K562 (cell line): Measurements from ENCODE around the gene PRKRIP1. TPM values are rescaled to one million over a fixed set of nuclear protein-coding genes. Genes with fewer than 3 reads are reported as not detected.
A peak's percentile ranks its signal among the peaks of the same experiment; 100 is the strongest.

Experiments used
- ATAC-seq: fragments of 200-7000 bp; cut with Tn5 transposase; 3 replicates; pipeline ENCODE4 v1.9.1; 2020; ENCODE audit warnings: moderate library complexity
- BruUV-seq: library from RNA; stranded (reverse); fragments of 400-500 nt; replicated peaks from 2 replicates; lab custom pipeline; 2021; lab: Mats Ljungman, UMichigan
- CTCF ChIA-PET: fragments of 300-600 bp; formaldehyde crosslinking; extraction: SDS; loops from one replicate; lab custom pipeline; 2021; ENCODE audit warnings: low intra/inter-chr PET ratio; lab: Yijun Ruan, JAX
- POLR2A ChIA-PET: fragments of 300-600, 350-650 bp; sonication (Branson Sonifier 250); formaldehyde crosslinking; extraction: SDS; loops from one replicate; lab custom pipeline; 2021; ENCODE audit warnings: antibody characterized with exemption, inconsistent platforms; lab: Yijun Ruan, JAX
- DNase-seq, 4 experiments: peaks; one replicate each; pipeline versions ENCODE4 v3.0.0 to v3.0.0-alpha.2; 2011 to 2018; ENCODE audit warnings: low spot score in 3 of 4, mixed read lengths in 3 of 4; ENCODE audit errors: extremely low read depth in 1 of 4
- FAIRE-seq: peaks from 2 replicates; lab custom pipeline; 2011; peaks lifted over from hg19 to GRCh38; lab: Jason Lieb, UNC
- H2AFZ ChIP-seq: 2 replicates; pipeline ENCODE4 v1.6.0; 2011; ENCODE audit warnings: low read depth, low read length, control low read depth, inconsistent platforms
- H3K27ac ChIP-seq: fragments of 200-600 bp; 3 replicates; pipeline ENCODE4 v1.8.0; 2011; ENCODE audit warnings: low read depth, mild to moderate bottlenecking, control low read depth, inconsistent platforms, low read length, moderate library complexity, mixed read lengths; ENCODE audit errors: extremely low read depth
- H3K27me3 ChIP-seq, 2 experiments: fragments of 300-600 bp in 1 of 2; 2 replicates in 1 of 2; 3 replicates in 1 of 2; pipeline versions ENCODE4 v1.6.0 to v1.8.0; 2011; ENCODE audit warnings: inconsistent platforms in 2 of 2, low read length in 2 of 2, mild to moderate bottlenecking in 1 of 2, mixed read lengths in 1 of 2, moderate library complexity in 1 of 2; ENCODE audit not compliant: control insufficient read depth in 2 of 2, insufficient read depth in 2 of 2
- H3K36me3 ChIP-seq: fragments of 300-600 bp; 3 replicates; pipeline ENCODE4 v1.8.0; 2011; ENCODE audit warnings: mild to moderate bottlenecking, low read length, inconsistent platforms; ENCODE audit not compliant: control insufficient read depth, insufficient read depth
- H3K4me1 ChIP-seq, 2 experiments: fragments of 200-600 bp in 1 of 2; replicated peaks in 1 of 2; 2 replicates in 1 of 2; 3 replicates in 1 of 2; pipeline versions ENCODE4 v1.5.1 to v1.8.0; 2011; ENCODE audit warnings: inconsistent platforms in 2 of 2, low read length in 2 of 2, mild to moderate bottlenecking in 1 of 2, mixed read lengths in 1 of 2, moderate library complexity in 1 of 2; ENCODE audit not compliant: control insufficient read depth in 2 of 2, insufficient read depth in 2 of 2
- H3K4me2 ChIP-seq: 2 replicates; pipeline ENCODE4 v1.6.1; 2011; ENCODE audit warnings: low read length, control low read depth, inconsistent platforms, mixed read lengths; ENCODE audit not compliant: insufficient read depth
- H3K4me3 ChIP-seq: fragments of 200-600 bp; sonication (generic), shearing (Covaris generic); 2 replicates; pipeline ENCODE4 v1.5.1; 2016; ENCODE audit warnings: control low read depth, inconsistent platforms
- H3K79me2 ChIP-seq: fragments of 200-600 bp; 3 replicates; pipeline ENCODE4 v1.8.0; 2011; ENCODE audit warnings: low read length, inconsistent platforms; ENCODE audit not compliant: control insufficient read depth, insufficient read depth
- H3K9ac ChIP-seq, 2 experiments: 2 replicates each; pipeline versions ENCODE4 v1.6.0 to v1.6.1; 2011; ENCODE audit warnings: low read depth in 2 of 2, low read length in 2 of 2, control low read depth in 1 of 2, inconsistent platforms in 1 of 2, mild to moderate bottlenecking in 1 of 2, mixed read lengths in 1 of 2; ENCODE audit not compliant: insufficient read depth in 1 of 2
- H3K9me1 ChIP-seq: one replicate; pipeline ENCODE4 v1.6.0; 2011; ENCODE audit warnings: inconsistent platforms, mild to moderate bottlenecking, low read length, moderate library complexity; ENCODE audit not compliant: control insufficient read depth, insufficient read depth
- H3K9me3 ChIP-seq: replicated peaks from 2 replicates; pipeline ENCODE4 v1.5.1; 2011; ENCODE audit warnings: low read depth, low read length, inconsistent platforms; ENCODE audit not compliant: control insufficient read depth, insufficient read depth
- H4K20me1 ChIP-seq: replicated peaks from 2 replicates; pipeline ENCODE4 v1.6.1; 2011; ENCODE audit warnings: low read length, inconsistent platforms, mixed read lengths; ENCODE audit not compliant: control insufficient read depth, insufficient read depth
- AFF1 ChIP-seq, 2 experiments: fragments of 450-650 bp; IDR thresholded peaks; 2 replicates each; pipeline ENCODE4 v1.6.1; 2018; ENCODE audit warnings: mild to moderate bottlenecking in 2 of 2, low read depth in 1 of 2; ENCODE audit not compliant: partially characterized antibody in 2 of 2
- EGR1 ChIP-seq: fragments of 450-650 bp; conservative IDR thresholded peaks from 2 replicates; pipeline ENCODE4 v1.6.1; 2017; ENCODE audit warnings: mild to moderate bottlenecking
- FOSL1 ChIP-seq: fragments of 200-800 bp; sonication (Bioruptor generic); conservative IDR thresholded peaks from 2 replicates; pipeline ENCODE4 v1.6.1; 2016; ENCODE audit warnings: missing genetic modification characterization, missing compliant biosample characterization
- ZNF121 ChIP-seq: sonication (generic); formaldehyde crosslinking; conservative IDR thresholded peaks from 2 replicates; pipeline ENCODE4 v1.8.0; 2022; ENCODE audit warnings: missing genetic modification reagents
- WGBS: fragments of 100-300 bp; shearing (Covaris generic); methylation state at CpG from one replicate; pipeline ENCODE4 v1.1.6; 2016; ENCODE audit warnings: low coverage, mixed read lengths; ENCODE audit not compliant: insufficient coverage; ENCODE audit errors: missing lambda C conversion rate; 5-methylcytosine and 5-hydroxymethylcytosine counted together
- in situ Hi-C: fragments of 300-500 bp; cut with MboI; formaldehyde crosslinking; loops from 4 replicates; pipeline ENCODE4 v1.15.0; 2018; ENCODE audit warnings: inconsistent platforms, mixed read lengths
- intact Hi-C: fragments of 100-400 bp; cut with micrococcal nuclease; formaldehyde crosslinking; loops from 2 replicates; pipeline ENCODE4 v1.14.2; 2022
- polyA plus RNA-seq, 8 experiments: library from polyadenylated mRNA; depleted of rRNA in 4 of 8; stranded (reverse) in 5 of 8; unstranded in 3 of 8; fragments of >200 nt; fragmentation: Nextera tagmentation in 2 of 8; fragmentation: Illumina TruSeq in 1 of 8; extraction: Ambion mirVana in 2 of 8; extraction: Trizol in 1 of 8; gene quantifications; 2 replicates each; pipeline versions ENCODE4 v1.2.1 to v1.2.3, GENCODE V29; 2011 to 2014; ENCODE audit warnings: inconsistent platforms in 1 of 8, missing spikeins in 1 of 8
- total RNA-seq, 7 experiments: library from RNA; depleted of rRNA in 6 of 7; stranded (reverse); fragments of >200 nt in 6 of 7; fragmentation: Illumina TruSeq in 2 of 7; extraction: Trizol in 2 of 7; gene quantifications; 2 replicates each; pipeline versions ENCODE4 v1.2.1 to v1.2.3, GENCODE V29; 2011 to 2021; ENCODE audit warnings: low replicate concordance in 1 of 7
- TF ChIP-seq, protein P1 (sequence below), 2 experiments: fragments of 450-650 bp in 1 of 2; sonication (generic) in 1 of 2; formaldehyde crosslinking in 1 of 2; IDR thresholded peaks in 1 of 2; conservative IDR thresholded peaks in 1 of 2; 2 replicates each; pipeline versions ENCODE4 v1.6.1 to v1.8.1; 2016 to 2023; ENCODE audit warnings: mild to moderate bottlenecking in 2 of 2, moderate library complexity in 2 of 2, inconsistent platforms in 1 of 2, missing genetic modification reagents in 1 of 2

The PRKRIP1 gene
- total and polyA plus RNA-seq, 9 of the 15 experiments (the other 6 are each of a cell fraction or from before 2014, with no cell fraction given), result 14.9 to 52.1 (median 19.8) TPM

DNA sequence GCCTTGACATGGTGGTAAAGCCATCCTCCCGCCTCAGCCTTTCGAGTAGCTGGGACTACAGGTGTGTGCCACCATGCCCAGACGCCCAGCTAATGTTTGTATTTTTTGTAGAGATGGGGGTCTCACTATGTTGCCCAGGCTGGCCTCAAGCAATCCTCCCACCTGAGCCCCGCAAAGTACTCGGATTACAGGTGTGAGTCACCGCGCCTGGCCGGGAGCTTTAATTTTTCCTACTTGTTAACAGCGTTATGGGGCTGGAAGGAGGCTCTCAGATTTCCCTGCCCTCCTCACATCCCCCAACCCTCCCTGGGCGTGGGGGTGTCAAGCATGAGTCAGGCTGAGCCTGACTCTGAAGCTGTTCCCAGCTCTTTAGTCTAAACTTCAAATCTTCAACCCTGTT, 60.2 kb downstream of the PRKRIP1 start:
- no TSS peak for BruUV-seq
- WGBS, result 55% methylated on average over 10 of the region's 10 CpGs
- CTCF ChIA-PET, result interaction anchor here (0.7 kb wide), 1 partner anchor 46 kb away, joined by 3 read pairs; no protein-coding TSS in a partner anchor

More for the DNA sequence above, 60.2 kb downstream of the PRKRIP1 start:
- intact Hi-C loops (no loop called here), in situ Hi-C loops (loop anchor here (25.0 kb wide), 2 partner anchors 106 to 206 kb away; partner anchors contain the start of genes POLR2J2, POLR2J3, SPDYE2 and SPDYE2B)
- Histone ChIP-seq H3K79me2 (0 out of 3 replicates have a peak, but pooled peaks cover 4% of the 10 kb centered on the region), H3K9me1 (peaks cover 3% of the 10 kb centered on the region), H3K4me2 (no peak overlapping the region), H3K4me3 (no peak overlapping the region), H3K4me1 (peaks cover 5 to 37% of the 10 kb centered on the region in 2 experiments; a peak in 3 of 5 replicates), H3K27me3 (no peaks in the 10 kb centered on the region), H3K36me3 (peaks cover 41% of the 10 kb centered on the region; the same call in 2 of the 3 replicates), H4K20me1 (no peaks in the 10 kb centered on the region), H2AFZ (no peak overlapping the region)
- no peak; the same call in 2 of the 3 replicates for ATAC-seq
- peak in 1 of 4 experiments; percentile 44 for DNase-seq
- no peak for FAIRE-seq
- POLR2A ChIA-PET, result interaction anchor here (0.6 to 1.2 kb wide), 4 partner anchors 8 to 870 kb away, joined by 3 to 5 read pairs (median 3); partner anchors contain the start of gene ALKBH4
- TF ChIP-seq AFF1 (IDR thresholded peaks at IDR 0.05; ENCODE audit: low read depth in 1 of 2, partially characterized antibody in 2 of 2) (no peak), FOSL1 (tag) (peak; percentile 33), EGR1 (peak; percentile 59), ZNF121 (CRISPR knock-in tag) (peak; percentile 86)
- TF ChIP-seq, protein P1, sequence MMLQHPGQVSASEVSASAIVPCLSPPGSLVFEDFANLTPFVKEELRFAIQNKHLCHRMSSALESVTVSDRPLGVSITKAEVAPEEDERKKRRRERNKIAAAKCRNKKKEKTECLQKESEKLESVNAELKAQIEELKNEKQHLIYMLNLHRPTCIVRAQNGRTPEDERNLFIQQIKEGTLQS (IDR thresholded peaks at IDR 0.05), result peak; percentile 43; the same call in 1 of the 2 replicates
- TF ChIP-seq, protein P1 (CRISPR knock-in tag; conservative IDR thresholded peaks at IDR 0.05), result no peak
- TF ChIP-seq, all 486 proteins: peak for 4
- Histone ChIP-seq H3K9me3 (no peaks in the 10 kb centered on the region), H3K27ac (no peak overlapping the region), H3K9ac (no peak overlapping the region; a peak in 1 of 4 replicates)
